ENCODE measurements around the gene KNDC1.

GRCh38 chr10:133165556-133166503 is 5.8 kb downstream of the KNDC1 start:
- TF ChIP-seq FOXA1 (IDR thresholded peaks at IDR 0.05): no peak
- no peak for TF ChIP-seq ELF4 (IDR thresholded peaks at IDR 0.05)
- TF ChIP-seq SUZ12 (IDR thresholded peaks at IDR 0.05): no peak
- TF ChIP-seq NFRKB (IDR thresholded peaks at IDR 0.05): no peak
- TF ChIP-seq SP1 (IDR thresholded peaks at IDR 0.05): no peak
- TF ChIP-seq LEF1 (IDR thresholded peaks at IDR 0.05; ENCODE audit: borderline replicate concordance): no peak
- no peak for TF ChIP-seq PKNOX1 (IDR thresholded peaks at IDR 0.05)
- no peak for TF ChIP-seq BHLHE40 (IDR thresholded peaks at IDR 0.05; ENCODE audit: borderline replicate concordance)
- TF ChIP-seq FOXK2 (IDR thresholded peaks at IDR 0.05): no peak
- TF ChIP-seq TARDBP (IDR thresholded peaks at IDR 0.05): no peak
- TF ChIP-seq L3MBTL2 (conservative IDR thresholded peaks at IDR 0.05): no peak
- no peak for TF ChIP-seq HDGF (IDR thresholded peaks at IDR 0.05; ENCODE audit: borderline replicate concordance)
- no peak for TF ChIP-seq CTBP1 (IDR thresholded peaks at IDR 0.05; ENCODE audit: borderline replicate concordance)
- TF ChIP-seq FOXM1 (IDR thresholded peaks at IDR 0.05; ENCODE audit: borderline replicate concordance): no peak

Measured in HEK293T (cell line).